ENCODE data around the gene DERL3.

Gene DERL3

GRCh38 chr22:23815541-23816155 is 23.2 kb downstream of the DERL3 start:
- TF ChIP-seq ZNF274 (IDR thresholded peaks at IDR 0.05; ENCODE audit: low read depth, low read length) = no peak
- no peak overlapping the region for H3K4me3 ChIP-seq (ENCODE audit: low read length)

GRCh38 chr22:23812378-23812777 is 26.4 kb downstream of the DERL3 start:
- no peak for TF ChIP-seq ZNF274 (IDR thresholded peaks at IDR 0.05; ENCODE audit: low read depth, low read length)
- no peak overlapping the region for H3K4me3 ChIP-seq (ENCODE audit: low read length)

GRCh38 chr22:23806837-23807236 is 32.0 kb downstream of the DERL3 start:
- no peak for TF ChIP-seq ZNF274 (IDR thresholded peaks at IDR 0.05; ENCODE audit: low read depth, low read length)
- no peak overlapping the region for H3K4me3 ChIP-seq (ENCODE audit: low read length)

- H3K4me3 ChIP-seq (ENCODE audit: low read length) = no peak overlapping the region
- TF ChIP-seq ZNF274 (IDR thresholded peaks at IDR 0.05; ENCODE audit: low read depth, low read length) = no peak
These were observed 34.0 kb downstream of the DERL3 start for GRCh38 chr22:23804781-23805291.

GRCh38 chr22:23803001-23803819 is 35.6 kb downstream of the DERL3 start:
- no peak for TF ChIP-seq ZNF274 (IDR thresholded peaks at IDR 0.05; ENCODE audit: low read depth, low read length)
- no peak overlapping the region; the same call in 1 of the 2 replicates for H3K4me3 ChIP-seq (ENCODE audit: low read length)

- no peak for TF ChIP-seq ZNF274 (IDR thresholded peaks at IDR 0.05; ENCODE audit: low read depth, low read length)
- H3K4me3 ChIP-seq (ENCODE audit: low read length) = no peak overlapping the region
These were observed 36.9 kb downstream of the DERL3 start for GRCh38 chr22:23801886-23802377.

GRCh38 chr22:23801238-23801821 is 37.5 kb downstream of the DERL3 start:
- TF ChIP-seq ZNF274 (IDR thresholded peaks at IDR 0.05; ENCODE audit: low read depth, low read length) = no peak
- H3K4me3 ChIP-seq (ENCODE audit: low read length) = no peak overlapping the region

- no peak for TF ChIP-seq ZNF274 (IDR thresholded peaks at IDR 0.05; ENCODE audit: low read depth, low read length)
- no peak overlapping the region; the same call in 1 of the 2 replicates for H3K4me3 ChIP-seq (ENCODE audit: low read length)
These were observed 38.2 kb downstream of the DERL3 start for GRCh38 chr22:23800297-23801237.

- no peak overlapping the region for H3K4me3 ChIP-seq (ENCODE audit: low read length)
- no peak for TF ChIP-seq ZNF274 (IDR thresholded peaks at IDR 0.05; ENCODE audit: low read depth, low read length)
These were observed 42.3 kb downstream of the DERL3 start for GRCh38 chr22:23796461-23796860.

GRCh38 chr22:23793326-23793725 is 45.5 kb downstream of the DERL3 start:
- no peak for TF ChIP-seq ZNF274 (IDR thresholded peaks at IDR 0.05; ENCODE audit: low read depth, low read length)
- H3K4me3 ChIP-seq (ENCODE audit: low read length) = no peak overlapping the region

- no peak overlapping the region for H3K4me3 ChIP-seq (ENCODE audit: low read length)
- TF ChIP-seq ZNF274 (IDR thresholded peaks at IDR 0.05; ENCODE audit: low read depth, low read length) = no peak
These were observed 46.8 kb downstream of the DERL3 start for GRCh38 chr22:23791738-23792645.

GRCh38 chr22:23790819-23791737 is 47.7 kb downstream of the DERL3 start:
- H3K4me3 ChIP-seq (ENCODE audit: low read length) = no peak overlapping the region
- no peak for TF ChIP-seq ZNF274 (IDR thresholded peaks at IDR 0.05; ENCODE audit: low read depth, low read length)
